Liver (tissue), 9 donors: ENCODE results near the gene SMCO1. TPM values are rescaled to one million over a fixed set of nuclear protein-coding genes. Genes with fewer than 3 reads are reported as not detected.
"Not testable (repeated sequence)": the region's sequence is repeated elsewhere in the genome, so short reads cannot be mapped to it uniquely, and the experiment has no call there.

Source experiments
- DNase-seq: peaks from one replicate; pipeline ENCODE4 v3.0.0-alpha.2; 2017; ENCODE audit warnings: low spot score
- H3K27ac ChIP-seq, 2 donors: one replicate each; pipeline ENCODE4 v1.7.0; 2013; ENCODE audit warnings: inconsistent platforms in 2 of 2, low read length in 2 of 2, control low read depth in 1 of 2, low read depth in 1 of 2, mild to moderate bottlenecking in 1 of 2
- H3K27me3 ChIP-seq, 4 donors: one replicate each; pipeline versions ENCODE4 v1.6.1 to v1.7.0; 2013; ENCODE audit warnings: low read length in 3 of 4, inconsistent platforms in 1 of 4, mild to moderate bottlenecking in 1 of 4, moderate library complexity in 1 of 4; ENCODE audit not compliant: control insufficient read depth in 4 of 4, insufficient read depth in 4 of 4
- H3K36me3 ChIP-seq, 4 donors: one replicate each; pipeline versions ENCODE4 v1.6.1 to v1.7.0; 2013; ENCODE audit warnings: low read length in 3 of 4, mild to moderate bottlenecking in 3 of 4, low read depth in 1 of 4, moderate library complexity in 1 of 4; ENCODE audit not compliant: control insufficient read depth in 4 of 4, insufficient read depth in 3 of 4
- H3K4me1 ChIP-seq, 4 donors: one replicate each; pipeline versions ENCODE4 v1.6.1 to v1.7.0; 2013; ENCODE audit warnings: low read length in 3 of 4, mild to moderate bottlenecking in 3 of 4, moderate library complexity in 1 of 4; ENCODE audit not compliant: control insufficient read depth in 4 of 4, insufficient read depth in 4 of 4
- H3K4me3 ChIP-seq, 3 donors: one replicate each; pipeline versions ENCODE4 v1.6.1 to v1.7.0; 2013; ENCODE audit warnings: low read length in 3 of 3, control low read depth in 1 of 3, low read depth in 1 of 3, mild to moderate bottlenecking in 1 of 3
- H3K9ac ChIP-seq, 2 donors: one replicate each; pipeline ENCODE4 v1.7.0; 2013; ENCODE audit warnings: low read length in 2 of 2, mild to moderate bottlenecking in 2 of 2, moderate library complexity in 2 of 2, control low read depth in 1 of 2, low read depth in 1 of 2
- H3K9me3 ChIP-seq, 4 donors: one replicate each; pipeline versions ENCODE4 v1.6.1 to v1.7.0; 2013; ENCODE audit warnings: low read length in 3 of 4; ENCODE audit not compliant: control insufficient read depth in 4 of 4
- EGR1 ChIP-seq, 2 donors: IDR thresholded peaks; 2 replicates each; pipeline ENCODE4 v1.6.1; 2016 to 2018; ENCODE audit warnings: antibody characterized with exemption in 2 of 2, low read depth in 2 of 2
- FOXA1 ChIP-seq: IDR thresholded peaks from 2 replicates; pipeline ENCODE4 v1.6.1; 2016; ENCODE audit warnings: antibody characterized with exemption
- FOXA2 ChIP-seq: IDR thresholded peaks from 2 replicates; pipeline ENCODE4 v1.6.1; 2016; ENCODE audit warnings: antibody characterized with exemption
- HNF4A ChIP-seq, 2 donors: conservative IDR thresholded peaks; 2 replicates each; pipeline ENCODE4 v1.6.1; 2016; ENCODE audit warnings: antibody characterized with exemption in 2 of 2, mild to moderate bottlenecking in 2 of 2
- RXRA ChIP-seq, 2 donors: IDR thresholded peaks; 2 replicates each; pipeline ENCODE4 v1.6.1; 2017 to 2018; ENCODE audit warnings: antibody characterized with exemption in 2 of 2, mild to moderate bottlenecking in 1 of 2
- SP1 ChIP-seq: IDR thresholded peaks from 2 replicates; pipeline ENCODE4 v1.6.1; 2018; ENCODE audit warnings: antibody characterized with exemption, mild to moderate bottlenecking
- WGBS: extraction: QIAGEN DNeasy Blood & Tissue Kit; methylation state at CpG from one replicate; pipeline ENCODE4 v1.1.7; 2013; 5-methylcytosine and 5-hydroxymethylcytosine counted together
- polyA plus RNA-seq, 2 donors: library from polyadenylated mRNA; stranded (reverse) in 1 of 2; unstranded in 1 of 2; fragments of 200-250 nt in 1 of 2; fragments of >200 nt in 1 of 2; fragmentation: Nextera tagmentation in 1 of 2; extraction: Ambion mirVana in 1 of 2; gene quantifications; one replicate each; pipeline versions ENCODE4 v1.2.1 to v1.2.3, GENCODE V29; 2013 to 2015
- total RNA-seq, 2 donors: library from RNA; depleted of rRNA; stranded (reverse); fragments of >200 nt; gene quantifications; one replicate each; pipeline ENCODE4 v1.2.3, GENCODE V29; 2014
- TF ChIP-seq, protein P1 (sequence below): fragments of 150-350 bp; IDR thresholded peaks from 2 replicates; pipeline ENCODE4 v1.5.1; 2017; ENCODE audit warnings: improper control_type of control experiment, low read depth, low read length; ENCODE audit not compliant: missing input control
- TF ChIP-seq, protein P2 (sequence below): IDR thresholded peaks from 2 replicates; pipeline ENCODE4 v1.6.1; 2016; ENCODE audit warnings: antibody characterized with exemption
- donor health status: healthy.
- donor health status: healthy.
- donor health status: healthy.
- donor health status: healthy.
- donor health status: healthy.

Gene SMCO1
- total and polyA plus RNA-seq, 4 donors, result 0.05 TPM; not detected in 3

DNA sequence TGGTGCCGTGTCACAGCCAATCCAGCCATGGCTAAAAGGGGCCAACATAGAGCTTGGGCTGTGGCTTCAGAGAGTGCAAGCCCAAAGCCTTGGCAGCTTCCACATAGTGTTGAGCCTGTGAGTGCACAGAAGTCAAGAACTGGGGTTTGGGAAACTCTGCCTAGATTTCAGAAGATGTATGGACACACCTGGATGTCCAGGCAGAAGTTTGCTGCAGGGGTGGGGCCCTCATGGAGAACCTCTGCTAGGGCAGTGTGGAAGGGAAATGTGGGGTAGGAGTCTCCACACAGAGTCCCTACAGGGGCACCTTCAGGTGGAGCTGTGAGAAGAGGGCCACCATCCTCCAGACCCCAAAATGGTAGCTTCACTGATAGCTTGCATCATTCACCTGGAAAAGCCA is 34.2 kb upstream of the SMCO1 start:
- H3K27ac ChIP-seq, H3K27me3 ChIP-seq, H3K36me3 ChIP-seq, H3K9me3 ChIP-seq, DNase-seq, H3K4me3 ChIP-seq, H3K4me1 ChIP-seq, H3K9ac ChIP-seq: not testable (repeated sequence)
- WGBS, result 100% methylated on average over 1 of the region's 1 CpG

DNA sequence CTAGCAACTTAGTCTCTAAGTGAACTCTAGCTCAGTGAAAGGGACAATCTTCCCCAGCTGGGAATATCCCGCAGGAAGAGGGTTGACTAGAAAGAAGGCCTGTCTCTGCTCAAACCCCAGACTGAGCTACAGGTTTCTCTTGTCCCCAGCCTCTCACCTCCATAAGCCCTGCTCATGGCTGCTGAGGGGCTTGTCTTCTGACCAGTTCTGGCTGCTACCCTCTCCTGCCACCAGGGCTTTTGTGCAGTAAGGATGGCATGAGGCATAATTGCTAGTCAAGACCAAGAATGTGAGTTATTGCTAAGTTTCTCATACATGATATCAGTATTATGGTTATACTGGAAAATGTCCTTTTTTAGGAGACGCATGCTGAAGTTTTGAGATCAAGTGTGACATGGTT is 31.9 kb upstream of the SMCO1 start:
- DNase-seq, result no peak
- H3K4me3 ChIP-seq, result no peak overlapping the region
- no peak overlapping the region for H3K27ac ChIP-seq
- no peaks in the 10 kb centered on the region for H3K27me3 ChIP-seq
- TF ChIP-seq EGR1 (IDR thresholded peaks at IDR 0.05; ENCODE audit: low read depth in 2 of 2), result no peak
- TF ChIP-seq, protein P1, sequence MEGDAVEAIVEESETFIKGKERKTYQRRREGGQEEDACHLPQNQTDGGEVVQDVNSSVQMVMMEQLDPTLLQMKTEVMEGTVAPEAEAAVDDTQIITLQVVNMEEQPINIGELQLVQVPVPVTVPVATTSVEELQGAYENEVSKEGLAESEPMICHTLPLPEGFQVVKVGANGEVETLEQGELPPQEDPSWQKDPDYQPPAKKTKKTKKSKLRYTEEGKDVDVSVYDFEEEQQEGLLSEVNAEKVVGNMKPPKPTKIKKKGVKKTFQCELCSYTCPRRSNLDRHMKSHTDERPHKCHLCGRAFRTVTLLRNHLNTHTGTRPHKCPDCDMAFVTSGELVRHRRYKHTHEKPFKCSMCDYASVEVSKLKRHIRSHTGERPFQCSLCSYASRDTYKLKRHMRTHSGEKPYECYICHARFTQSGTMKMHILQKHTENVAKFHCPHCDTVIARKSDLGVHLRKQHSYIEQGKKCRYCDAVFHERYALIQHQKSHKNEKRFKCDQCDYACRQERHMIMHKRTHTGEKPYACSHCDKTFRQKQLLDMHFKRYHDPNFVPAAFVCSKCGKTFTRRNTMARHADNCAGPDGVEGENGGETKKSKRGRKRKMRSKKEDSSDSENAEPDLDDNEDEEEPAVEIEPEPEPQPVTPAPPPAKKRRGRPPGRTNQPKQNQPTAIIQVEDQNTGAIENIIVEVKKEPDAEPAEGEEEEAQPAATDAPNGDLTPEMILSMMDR, result peak; percentile 4
- no peak for TF ChIP-seq FOXA2
- TF ChIP-seq, protein P2, sequence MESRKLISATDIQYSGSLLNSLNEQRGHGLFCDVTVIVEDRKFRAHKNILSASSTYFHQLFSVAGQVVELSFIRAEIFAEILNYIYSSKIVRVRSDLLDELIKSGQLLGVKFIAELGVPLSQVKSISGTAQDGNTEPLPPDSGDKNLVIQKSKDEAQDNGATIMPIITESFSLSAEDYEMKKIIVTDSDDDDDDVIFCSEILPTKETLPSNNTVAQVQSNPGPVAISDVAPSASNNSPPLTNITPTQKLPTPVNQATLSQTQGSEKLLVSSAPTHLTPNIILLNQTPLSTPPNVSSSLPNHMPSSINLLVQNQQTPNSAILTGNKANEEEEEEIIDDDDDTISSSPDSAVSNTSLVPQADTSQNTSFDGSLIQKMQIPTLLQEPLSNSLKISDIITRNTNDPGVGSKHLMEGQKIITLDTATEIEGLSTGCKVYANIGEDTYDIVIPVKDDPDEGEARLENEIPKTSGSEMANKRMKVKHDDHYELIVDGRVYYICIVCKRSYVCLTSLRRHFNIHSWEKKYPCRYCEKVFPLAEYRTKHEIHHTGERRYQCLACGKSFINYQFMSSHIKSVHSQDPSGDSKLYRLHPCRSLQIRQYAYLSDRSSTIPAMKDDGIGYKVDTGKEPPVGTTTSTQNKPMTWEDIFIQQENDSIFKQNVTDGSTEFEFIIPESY, result no peak
- no peak for TF ChIP-seq HNF4A (conservative IDR thresholded peaks at IDR 0.05)
- TF ChIP-seq FOXA1, result no peak
- over 99% methylated on average over 2 of the region's 2 CpGs for WGBS
- H3K9ac ChIP-seq, result no peak overlapping the region
- H3K9me3 ChIP-seq, result peaks cover 0 to 1% (median 0%) of the 10 kb centered on the region in 4 donors
- peaks cover 3 to 10% (median 8%) of the 10 kb centered on the region in 4 donors for H3K4me1 ChIP-seq
- no peaks in the 10 kb centered on the region for H3K36me3 ChIP-seq

DNA sequence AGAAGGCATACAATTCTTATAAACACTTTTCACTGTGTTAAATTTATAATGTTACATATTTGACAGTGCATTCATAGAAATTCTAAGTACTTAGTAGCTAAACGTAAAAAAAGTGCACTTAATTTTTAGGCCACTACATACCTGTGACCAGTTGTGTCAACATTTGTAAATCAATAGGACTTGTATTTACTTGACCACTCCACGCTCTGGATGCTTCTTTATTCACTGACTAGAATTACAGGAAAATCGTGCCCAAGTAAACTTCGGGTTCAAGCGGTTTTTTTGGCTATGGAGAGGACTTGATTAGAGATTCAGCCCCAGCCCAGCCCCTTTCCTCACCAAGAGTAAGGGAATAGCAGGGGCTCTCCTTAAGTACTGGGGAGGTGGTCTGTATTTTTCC is 31.4 kb upstream of the SMCO1 start:
- Histone ChIP-seq H3K9ac (no peak overlapping the region), H3K27ac (no peak overlapping the region), H3K36me3 (no peaks in the 10 kb centered on the region), H3K4me3 (no peak overlapping the region), H3K27me3 (no peaks in the 10 kb centered on the region), H3K9me3 (peaks cover 0 to 1% (median 0%) of the 10 kb centered on the region in 4 donors), H3K4me1 (peaks cover 3 to 10% (median 8%) of the 10 kb centered on the region in 4 donors)
- WGBS, result 36% methylated on average over 5 of the region's 5 CpGs
- no peak for DNase-seq
- TF ChIP-seq HNF4A (conservative IDR thresholded peaks at IDR 0.05) (peak in 1 of 2 donors; percentile 51), SP1 (peak; percentile 20), RXRA (IDR thresholded peaks at IDR 0.05) (peak in 1 of 2 donors; percentile 48), FOXA2 (peak; percentile 68)
- TF ChIP-seq, protein P2, result no peak
